Smooth muscle cell (in vitro differentiated cells): Measurements from ENCODE around the gene APBA1. TPM values are rescaled to one million over a fixed set of nuclear protein-coding genes. Genes with fewer than 3 reads are reported as not detected.

ENCODE experiments used
- DNase-seq: peaks from one replicate; lab custom pipeline; 2025; ENCODE audit not compliant: unreplicated experiment; lab: John Stamatoyannopoulos, UW
- H2AFZ ChIP-seq: fragments of 200-600 bp; sonication (generic); 2 replicates; pipeline ENCODE4 v1.6.0; 2016; ENCODE audit warnings: antibody characterized with exemption, low read depth, mild to moderate bottlenecking
- H3F3A ChIP-seq: fragments of 200-600 bp; sonication (generic); 2 replicates; pipeline ENCODE4 v1.6.0; 2017; ENCODE audit warnings: antibody characterized with exemption, low read depth
- H3K27ac ChIP-seq: fragments of 200-600 bp; sonication (generic); 2 replicates; pipeline ENCODE4 v1.5.1; 2016; ENCODE audit warnings: low read depth, mild to moderate bottlenecking
- H3K27me3 ChIP-seq: fragments of 200-600 bp; sonication (generic); 2 replicates; pipeline ENCODE4 v1.6.1; 2016; ENCODE audit warnings: low read depth, mild to moderate bottlenecking
- H3K36me3 ChIP-seq: fragments of 200-600 bp; sonication (generic); 2 replicates; pipeline ENCODE4 v1.5.1; 2016; ENCODE audit warnings: low read depth
- H3K4me1 ChIP-seq: fragments of 200-600 bp; sonication (generic); 2 replicates; pipeline ENCODE4 v1.5.1; 2016; ENCODE audit warnings: low read depth
- H3K4me2 ChIP-seq: fragments of 200-600 bp; sonication (generic); 2 replicates; pipeline ENCODE4 v1.6.0; 2016; ENCODE audit warnings: mild to moderate bottlenecking
- H3K4me3 ChIP-seq: fragments of 200-600 bp; sonication (generic); 2 replicates; pipeline ENCODE4 v1.5.1; 2016; ENCODE audit warnings: mild to moderate bottlenecking
- H3K79me2 ChIP-seq: fragments of 200-600 bp; sonication (generic); 2 replicates; pipeline ENCODE4 v1.6.0; 2016; ENCODE audit warnings: low read depth, mild to moderate bottlenecking
- H3K9ac ChIP-seq: fragments of 200-600 bp; sonication (generic); 2 replicates; pipeline ENCODE4 v1.6.0; 2016; ENCODE audit warnings: low read depth
- H3K9me3 ChIP-seq: fragments of 200-600 bp; sonication (generic); replicated peaks from 2 replicates; pipeline ENCODE4 v1.5.1; 2016; ENCODE audit warnings: low read depth
- H4K20me1 ChIP-seq: fragments of 200-600 bp; sonication (generic); 2 replicates; pipeline ENCODE4 v1.6.0; 2016; ENCODE audit warnings: low read depth
- WGBS: methylation state at CpG from one replicate; pipeline ENCODE4 v1.1.7; 2016; ENCODE audit warnings: low lambda C conversion rate; 5-methylcytosine and 5-hydroxymethylcytosine counted together
- polyA plus RNA-seq: library from polyadenylated mRNA; unstranded; fragments of >200 nt; fragmentation: Nextera tagmentation; extraction: Ambion mirVana; gene quantifications from 2 replicates; pipeline ENCODE4 v1.2.1, GENCODE V29; 2016
- total RNA-seq: library from RNA; depleted of rRNA; stranded (reverse); fragments of >200 nt; gene quantifications from 2 replicates; pipeline ENCODE4 v1.2.3, GENCODE V29; 2014
- TF ChIP-seq, protein P1 (sequence below): fragments of 200-600 bp; sonication (generic); IDR thresholded peaks from 2 replicates; pipeline ENCODE4 v1.5.1; 2017; ENCODE audit warnings: borderline replicate concordance, mild to moderate bottlenecking, antibody characterized with exemption; ENCODE audit not compliant: insufficient read depth, poor library complexity, severe bottlenecking

The APBA1 gene
- total and polyA plus RNA-seq, 2 experiments from 2014 or later = 1.4 to 6.1 TPM

DNA sequence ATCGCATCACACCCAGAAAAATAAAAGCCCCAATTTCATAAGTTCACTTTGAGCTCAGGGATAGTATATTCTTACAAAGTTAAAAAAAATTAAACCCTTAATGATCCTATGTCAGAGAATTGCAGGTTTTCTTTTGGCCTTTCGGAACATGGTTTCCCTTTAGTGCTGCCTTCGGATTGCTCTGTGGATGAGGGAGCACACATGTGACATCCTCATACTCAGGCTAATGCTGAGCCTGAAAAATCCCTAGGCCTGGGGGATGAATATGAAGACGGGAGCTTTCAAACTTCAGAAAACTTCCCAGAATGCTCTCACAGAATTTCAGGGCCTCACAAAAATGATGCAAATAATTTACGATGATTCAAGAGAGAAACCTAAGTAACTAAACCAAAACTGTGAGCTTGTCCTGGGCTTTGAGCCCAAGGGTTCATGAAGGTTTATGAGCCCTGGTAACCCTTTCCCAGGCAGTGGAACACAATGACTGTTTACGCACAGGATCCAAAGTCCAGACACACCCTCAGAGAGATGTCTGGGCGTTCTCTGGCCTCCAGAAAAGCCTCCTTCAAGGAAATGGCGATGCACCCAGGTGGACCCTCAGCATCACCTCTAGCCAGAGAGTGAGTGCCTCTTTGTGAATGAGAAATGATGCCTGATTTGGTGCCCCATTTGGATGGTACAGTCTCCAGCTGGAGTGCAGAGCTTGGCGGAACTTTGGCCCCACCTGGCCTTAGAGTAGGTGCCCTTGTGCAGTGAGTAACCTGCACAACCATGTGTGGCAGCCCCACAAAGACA lies 201.8 kb downstream of the APBA1 start:
- H3K79me2 ChIP-seq = no peaks in the 10 kb centered on the region
- no peak overlapping the region for H3K4me3 ChIP-seq
- H3K27ac ChIP-seq = no peak overlapping the region
- no peaks in the 10 kb centered on the region for H3F3A ChIP-seq
- no peak overlapping the region for H3K4me2 ChIP-seq
- no peaks in the 10 kb centered on the region for H3K9me3 ChIP-seq
- H3K36me3 ChIP-seq = no peaks in the 10 kb centered on the region
- H4K20me1 ChIP-seq = no peaks in the 10 kb centered on the region
- TF ChIP-seq, protein P1, sequence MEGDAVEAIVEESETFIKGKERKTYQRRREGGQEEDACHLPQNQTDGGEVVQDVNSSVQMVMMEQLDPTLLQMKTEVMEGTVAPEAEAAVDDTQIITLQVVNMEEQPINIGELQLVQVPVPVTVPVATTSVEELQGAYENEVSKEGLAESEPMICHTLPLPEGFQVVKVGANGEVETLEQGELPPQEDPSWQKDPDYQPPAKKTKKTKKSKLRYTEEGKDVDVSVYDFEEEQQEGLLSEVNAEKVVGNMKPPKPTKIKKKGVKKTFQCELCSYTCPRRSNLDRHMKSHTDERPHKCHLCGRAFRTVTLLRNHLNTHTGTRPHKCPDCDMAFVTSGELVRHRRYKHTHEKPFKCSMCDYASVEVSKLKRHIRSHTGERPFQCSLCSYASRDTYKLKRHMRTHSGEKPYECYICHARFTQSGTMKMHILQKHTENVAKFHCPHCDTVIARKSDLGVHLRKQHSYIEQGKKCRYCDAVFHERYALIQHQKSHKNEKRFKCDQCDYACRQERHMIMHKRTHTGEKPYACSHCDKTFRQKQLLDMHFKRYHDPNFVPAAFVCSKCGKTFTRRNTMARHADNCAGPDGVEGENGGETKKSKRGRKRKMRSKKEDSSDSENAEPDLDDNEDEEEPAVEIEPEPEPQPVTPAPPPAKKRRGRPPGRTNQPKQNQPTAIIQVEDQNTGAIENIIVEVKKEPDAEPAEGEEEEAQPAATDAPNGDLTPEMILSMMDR = no peak
- WGBS = 95% methylated on average over 9 of the region's 9 CpGs
- no peak overlapping the region for H2AFZ ChIP-seq
- no peaks in the 10 kb centered on the region for H3K27me3 ChIP-seq
- no peak for DNase-seq
- H3K9ac ChIP-seq = no peak overlapping the region
- no peaks in the 10 kb centered on the region for H3K4me1 ChIP-seq

DNA sequence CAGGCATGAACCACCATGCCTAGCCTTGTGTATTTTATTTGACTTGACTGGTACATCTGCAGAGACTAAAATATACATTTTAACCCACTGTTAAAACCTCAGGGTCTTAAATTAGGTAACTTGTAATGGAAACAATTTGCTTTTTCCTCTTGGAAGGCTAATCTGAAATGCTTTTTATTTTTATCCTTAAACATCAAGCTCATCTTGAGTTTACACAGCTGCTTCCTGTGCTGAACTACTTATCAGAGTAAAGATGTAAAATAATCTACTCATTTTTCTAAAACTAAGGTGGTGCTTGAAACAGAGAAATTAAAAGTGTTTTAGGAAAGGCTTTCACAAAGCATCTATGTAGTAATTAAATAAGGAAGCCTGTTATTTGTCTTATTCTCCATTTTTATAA lies 203.0 kb downstream of the APBA1 start:
- no peak for DNase-seq
- Histone ChIP-seq H3K36me3 (no peaks in the 10 kb centered on the region), H3K27me3 (peaks cover 3% of the 10 kb centered on the region)

DNA sequence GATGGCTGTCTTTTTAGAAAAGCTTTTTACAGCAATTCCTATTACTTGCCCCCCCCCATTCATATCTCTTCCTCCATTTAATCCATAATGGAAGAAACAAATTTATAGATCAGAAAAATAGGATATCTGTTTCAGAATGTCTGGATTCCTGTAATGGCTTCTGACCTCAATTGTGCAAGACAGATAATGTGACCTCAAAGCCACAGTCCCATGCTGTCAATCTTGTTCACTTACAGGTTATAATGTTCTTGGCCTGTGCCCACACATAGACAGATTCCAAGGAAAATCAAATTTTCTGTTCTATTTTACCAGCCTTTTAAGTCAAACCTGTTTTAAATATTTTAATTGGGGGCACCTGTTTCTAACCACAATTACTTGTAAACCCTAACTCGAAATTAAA lies 203.8 kb downstream of the APBA1 start:
- Histone ChIP-seq H4K20me1 (no peaks in the 10 kb centered on the region), H3F3A (no peaks in the 10 kb centered on the region), H3K79me2 (no peaks in the 10 kb centered on the region), H3K9me3 (no peaks in the 10 kb centered on the region), H2AFZ (no peak overlapping the region), H3K4me1 (no peaks in the 10 kb centered on the region), H3K27me3 (peaks cover 6% of the 10 kb centered on the region), H3K4me3 (no peak overlapping the region), H3K4me2 (no peak overlapping the region), H3K9ac (no peak overlapping the region), H3K36me3 (no peaks in the 10 kb centered on the region), H3K27ac (no peak overlapping the region)
- WGBS = 94% methylated on average over 1 of the region's 1 CpG
- no peak for DNase-seq
- TF ChIP-seq, protein P1 = no peak

More for the DNA sequence above, 203.0 kb downstream of the APBA1 start:
- no peak overlapping the region for H2AFZ ChIP-seq
- no peak overlapping the region for H3K27ac ChIP-seq
- no peaks in the 10 kb centered on the region for H3K4me1 ChIP-seq
- H3K4me2 ChIP-seq = no peak overlapping the region
- no peaks in the 10 kb centered on the region for H4K20me1 ChIP-seq
- H3K4me3 ChIP-seq = no peak overlapping the region
- no peak overlapping the region for H3K9ac ChIP-seq
- no peaks in the 10 kb centered on the region for H3K9me3 ChIP-seq
- H3K79me2 ChIP-seq = no peaks in the 10 kb centered on the region
- TF ChIP-seq, protein P1 = no peak
- H3F3A ChIP-seq = no peaks in the 10 kb centered on the region

DNA sequence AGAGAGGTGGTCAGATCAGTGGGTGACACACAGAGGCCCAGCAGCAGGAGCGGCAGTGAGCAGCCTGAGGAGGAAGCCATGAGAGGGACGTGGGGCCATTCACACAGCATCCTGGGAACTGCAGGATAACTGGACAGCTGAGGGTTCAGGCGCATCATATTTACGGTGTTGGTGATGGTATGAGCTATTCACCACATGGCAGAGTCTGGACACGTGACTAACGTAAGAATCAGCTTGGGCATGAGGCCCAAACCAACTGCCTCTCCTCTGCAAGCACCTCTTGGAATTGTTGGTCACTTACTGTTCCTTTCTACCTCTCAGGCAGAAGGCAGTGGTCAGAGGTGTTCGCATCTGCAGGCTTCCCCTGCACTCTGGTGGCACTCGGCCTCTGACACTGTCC lies 206.0 kb downstream of the APBA1 start:
- Histone ChIP-seq H3K9ac (no peak overlapping the region), H3K27me3 (peaks cover 6% of the 10 kb centered on the region), H3K4me3 (no peak overlapping the region), H3K4me2 (no peak overlapping the region), H3K9me3 (no peaks in the 10 kb centered on the region), H3F3A (no peaks in the 10 kb centered on the region), H3K36me3 (no peaks in the 10 kb centered on the region), H2AFZ (no peak overlapping the region), H4K20me1 (no peaks in the 10 kb centered on the region), H3K4me1 (no peaks in the 10 kb centered on the region), H3K27ac (no peak overlapping the region), H3K79me2 (no peaks in the 10 kb centered on the region)
- 81% methylated on average over 8 of the region's 8 CpGs for WGBS
- TF ChIP-seq, protein P1 = no peak
- DNase-seq = no peak
